IMR-90 (cell line): ENCODE measurements around the gene NOX3.

Source experiments
- CHD1 ChIP-seq: IDR thresholded peaks from 2 replicates; pipeline ENCODE4 v1.6.1; 2012; ENCODE audit warnings: low read depth, low read length, improper control_type of control experiment
- MAZ ChIP-seq: IDR thresholded peaks from 2 replicates; pipeline ENCODE4 v1.6.1; 2012; ENCODE audit warnings: low read depth, mild to moderate bottlenecking, low read length, improper control_type of control experiment, moderate library complexity, borderline replicate concordance
- POLR2A ChIP-seq: IDR thresholded peaks from 2 replicates; pipeline ENCODE4 v1.6.1; 2012; ENCODE audit warnings: mild to moderate bottlenecking, low read depth, low read length
- TF ChIP-seq, protein P1 (sequence below): conservative IDR thresholded peaks from 2 replicates; pipeline ENCODE4 v1.5.1; 2012; ENCODE audit warnings: mild to moderate bottlenecking, low read depth, low read length, improper control_type of control experiment
- TF ChIP-seq, protein P2 (sequence below): fragments of 150-350 bp; IDR thresholded peaks from 2 replicates; pipeline ENCODE4 v1.6.1; 2017; ENCODE audit warnings: mild to moderate bottlenecking, antibody characterized with exemption, low read length, low read depth
- TF ChIP-seq, protein P3 (sequence below): fragments of 150-350 bp; IDR thresholded peaks from 2 replicates; pipeline ENCODE4 v1.6.1; 2016; ENCODE audit warnings: low read depth, mild to moderate bottlenecking, low read length, moderate library complexity, borderline replicate concordance

DNA sequence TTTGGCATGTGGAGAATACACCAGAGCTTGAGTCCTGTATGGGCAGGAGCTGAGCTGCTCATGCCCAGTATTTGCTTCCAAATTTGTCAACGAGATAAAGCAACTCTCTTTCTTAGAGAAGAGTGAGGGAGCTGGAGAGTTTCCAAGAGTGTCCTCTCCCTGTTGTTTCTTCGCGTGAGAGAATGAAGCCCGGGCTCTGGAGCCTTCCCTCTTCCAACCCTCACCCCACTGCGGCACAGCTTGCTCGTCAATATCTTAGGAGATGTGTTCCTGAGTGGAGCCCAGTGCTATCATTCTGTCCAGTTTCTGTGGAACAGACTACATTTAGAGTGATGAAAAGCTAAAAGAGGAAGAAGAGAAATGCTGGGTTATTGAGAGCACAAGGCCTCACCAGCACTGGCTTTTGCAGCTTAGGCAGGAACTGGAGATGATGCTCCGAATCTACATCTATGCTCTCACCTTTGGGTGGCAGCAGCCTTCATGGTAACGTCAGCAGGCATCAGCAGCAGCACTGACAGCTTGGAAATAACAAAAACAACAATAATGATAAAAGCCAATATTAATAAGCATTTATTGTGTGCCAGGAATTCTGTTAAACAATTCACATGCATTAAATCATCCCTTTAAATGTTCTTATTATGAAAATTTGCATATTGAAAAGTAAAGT is 74.8 kb downstream of the NOX3 start:
- no peak for TF ChIP-seq POLR2A
- TF ChIP-seq, protein P1, sequence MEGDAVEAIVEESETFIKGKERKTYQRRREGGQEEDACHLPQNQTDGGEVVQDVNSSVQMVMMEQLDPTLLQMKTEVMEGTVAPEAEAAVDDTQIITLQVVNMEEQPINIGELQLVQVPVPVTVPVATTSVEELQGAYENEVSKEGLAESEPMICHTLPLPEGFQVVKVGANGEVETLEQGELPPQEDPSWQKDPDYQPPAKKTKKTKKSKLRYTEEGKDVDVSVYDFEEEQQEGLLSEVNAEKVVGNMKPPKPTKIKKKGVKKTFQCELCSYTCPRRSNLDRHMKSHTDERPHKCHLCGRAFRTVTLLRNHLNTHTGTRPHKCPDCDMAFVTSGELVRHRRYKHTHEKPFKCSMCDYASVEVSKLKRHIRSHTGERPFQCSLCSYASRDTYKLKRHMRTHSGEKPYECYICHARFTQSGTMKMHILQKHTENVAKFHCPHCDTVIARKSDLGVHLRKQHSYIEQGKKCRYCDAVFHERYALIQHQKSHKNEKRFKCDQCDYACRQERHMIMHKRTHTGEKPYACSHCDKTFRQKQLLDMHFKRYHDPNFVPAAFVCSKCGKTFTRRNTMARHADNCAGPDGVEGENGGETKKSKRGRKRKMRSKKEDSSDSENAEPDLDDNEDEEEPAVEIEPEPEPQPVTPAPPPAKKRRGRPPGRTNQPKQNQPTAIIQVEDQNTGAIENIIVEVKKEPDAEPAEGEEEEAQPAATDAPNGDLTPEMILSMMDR, result no peak
- TF ChIP-seq, protein P2, sequence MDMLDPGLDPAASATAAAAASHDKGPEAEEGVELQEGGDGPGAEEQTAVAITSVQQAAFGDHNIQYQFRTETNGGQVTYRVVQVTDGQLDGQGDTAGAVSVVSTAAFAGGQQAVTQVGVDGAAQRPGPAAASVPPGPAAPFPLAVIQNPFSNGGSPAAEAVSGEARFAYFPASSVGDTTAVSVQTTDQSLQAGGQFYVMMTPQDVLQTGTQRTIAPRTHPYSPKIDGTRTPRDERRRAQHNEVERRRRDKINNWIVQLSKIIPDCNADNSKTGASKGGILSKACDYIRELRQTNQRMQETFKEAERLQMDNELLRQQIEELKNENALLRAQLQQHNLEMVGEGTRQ, result no peak
- TF ChIP-seq CHD1, result no peak
- no peak for TF ChIP-seq MAZ
- TF ChIP-seq, protein P3, sequence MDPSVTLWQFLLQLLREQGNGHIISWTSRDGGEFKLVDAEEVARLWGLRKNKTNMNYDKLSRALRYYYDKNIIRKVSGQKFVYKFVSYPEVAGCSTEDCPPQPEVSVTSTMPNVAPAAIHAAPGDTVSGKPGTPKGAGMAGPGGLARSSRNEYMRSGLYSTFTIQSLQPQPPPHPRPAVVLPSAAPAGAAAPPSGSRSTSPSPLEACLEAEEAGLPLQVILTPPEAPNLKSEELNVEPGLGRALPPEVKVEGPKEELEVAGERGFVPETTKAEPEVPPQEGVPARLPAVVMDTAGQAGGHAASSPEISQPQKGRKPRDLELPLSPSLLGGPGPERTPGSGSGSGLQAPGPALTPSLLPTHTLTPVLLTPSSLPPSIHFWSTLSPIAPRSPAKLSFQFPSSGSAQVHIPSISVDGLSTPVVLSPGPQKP, result no peak
